Fibroblast of skin of back (primary cell): ENCODE results near the gene RASAL1.

Experiments
- DNase-seq: peaks from one replicate; pipeline ENCODE4 v3.0.0-alpha.2; 2013

RASAL1 gene

GRCh38 chr12:113070117-113070906 lies 65.2 kb downstream of the RASAL1 start:
- no peak for DNase-seq

- no peak for DNase-seq
Measured at GRCh38 chr12:113069751-113070116, 65.8 kb downstream of the RASAL1 start.

- no peak for DNase-seq
Measured at GRCh38 chr12:113069149-113069548, 66.4 kb downstream of the RASAL1 start.

- no peak for DNase-seq
Measured at GRCh38 chr12:113067987-113068935, 67.3 kb downstream of the RASAL1 start.

- DNase-seq, result no peak
Measured at GRCh38 chr12:113066813-113067400, 68.7 kb downstream of the RASAL1 start.

- DNase-seq, result no peak
Measured at GRCh38 chr12:113065126-113066007, 70.2 kb downstream of the RASAL1 start.

GRCh38 chr12:113064395-113065125 lies 71.0 kb downstream of the RASAL1 start:
- no peak for DNase-seq

GRCh38 chr12:113063396-113064350 lies 71.9 kb downstream of the RASAL1 start:
- DNase-seq, result no peak

- no peak for DNase-seq
Measured at GRCh38 chr12:113062502-113063395, 72.8 kb downstream of the RASAL1 start.

GRCh38 chr12:113061061-113061694 lies 74.4 kb downstream of the RASAL1 start:
- no peak for DNase-seq

GRCh38 chr12:113060336-113060960 lies 75.1 kb downstream of the RASAL1 start:
- no peak for DNase-seq

- no peak for DNase-seq
Measured at GRCh38 chr12:113059071-113059595, 76.4 kb downstream of the RASAL1 start.

GRCh38 chr12:113058553-113058952 lies 77.0 kb downstream of the RASAL1 start:
- no peak for DNase-seq

- no peak for DNase-seq
Measured at GRCh38 chr12:113057565-113058485, 77.7 kb downstream of the RASAL1 start.

- DNase-seq, result no peak
Measured at GRCh38 chr12:113056631-113057488, 78.7 kb downstream of the RASAL1 start, which contains the start of gene DTX1. Gene DTX1 (plus strand): TSS chr12:113056730. CDS start chr12:113058193, 1,463 bp downstream.

- no peak for DNase-seq
Measured at GRCh38 chr12:113056381-113056630, 79.3 kb downstream of the RASAL1 start.
